ENCODE measurements around the gene ARMC10. TPM values are rescaled to one million over a fixed set of nuclear protein-coding genes. Genes with fewer than 3 reads are reported as not detected.
A peak's percentile ranks its signal among the peaks of the same experiment; 100 is the strongest.

The ARMC10 gene
- total and polyA plus RNA-seq, 7 experiments from 2014 or later, result 13.6 to 46.4 (median 27.8) TPM

- no peak for ATAC-seq
Observed at GRCh38 chr7:103124429-103124979, 49.6 kb downstream of the ARMC10 start.

GRCh38 chr7:103127006-103127405, 52.1 kb downstream of the ARMC10 start:
- Mint-ChIP-seq H3K4me1 (peaks cover 4 to 20% (median 7%) of the 10 kb centered on the region in 7 donors), H3K36me3 (peaks cover 16 to 47% (median 36%) of the 10 kb centered on the region in 5 donors), H3K4me3 (no peak overlapping the region), H3K9me3 (no peaks in the 10 kb centered on the region), H3K27me3 (no peaks in the 10 kb centered on the region), H3K27ac (no peak overlapping the region)
- ATAC-seq (no peak), DNase-seq (no peak)
- H3K36me3 ChIP-seq (ENCODE audit: control insufficient read depth in 2 of 3, insufficient read depth in 3 of 3, low read length in 3 of 3), result peaks cover 0 to 25% (median 7%) of the 10 kb centered on the region in 3 experiments
- no peaks in the 10 kb centered on the region for H3K27me3 ChIP-seq (ENCODE audit: control insufficient read depth in 2 of 2, insufficient read depth in 2 of 2, low read length in 2 of 2)
- H3K4me3 ChIP-seq (ENCODE audit: low read length), result no peak overlapping the region
- no peak overlapping the region for H3K27ac ChIP-seq (ENCODE audit: low read depth, low read length)
- H3K9me3 ChIP-seq (ENCODE audit: control insufficient read depth in 2 of 3, low read length in 3 of 3), result no peaks in the 10 kb centered on the region
- POLR2A ChIA-PET, result no interaction called here
- CTCF ChIA-PET, result interaction anchor here (0.7 kb wide), 1 partner anchor 821 kb away, joined by 3 read pairs; no protein-coding TSS in a partner anchor
- intact Hi-C loops (cut with micrococcal nuclease), result no loop called here
- H3K4me1 ChIP-seq (ENCODE audit: control insufficient read depth in 2 of 2, insufficient read depth in 2 of 2, low read length in 2 of 2), result no peaks in the 10 kb centered on the region

More at GRCh38 chr7:103124429-103124979, 49.6 kb downstream of the ARMC10 start:
- no peaks in the 10 kb centered on the region for H3K9me3 Mint-ChIP-seq
- intact Hi-C loops (cut with micrococcal nuclease), result no loop called here
- Histone ChIP-seq H3K4me3 (ENCODE audit: low read length) (no peak overlapping the region), H3K27ac (ENCODE audit: low read depth, low read length) (no peak overlapping the region), H3K36me3 (ENCODE audit: control insufficient read depth in 2 of 3, insufficient read depth in 3 of 3, low read length in 3 of 3) (peaks cover 0 to 40% (median 12%) of the 10 kb centered on the region in 3 experiments), H3K4me1 (ENCODE audit: control insufficient read depth in 2 of 2, insufficient read depth in 2 of 2, low read length in 2 of 2) (no peaks in the 10 kb centered on the region), H3K9me3 (ENCODE audit: control insufficient read depth in 2 of 3, low read length in 3 of 3) (no peaks in the 10 kb centered on the region), H3K27me3 (ENCODE audit: control insufficient read depth in 2 of 2, insufficient read depth in 2 of 2, low read length in 2 of 2) (no peaks in the 10 kb centered on the region)
- no peak overlapping the region for H3K27ac Mint-ChIP-seq
- no peaks in the 10 kb centered on the region for H3K27me3 Mint-ChIP-seq
- H3K4me1 Mint-ChIP-seq, result peaks cover 0 to 8% (median 5%) of the 10 kb centered on the region in 7 donors
- POLR2A ChIA-PET, result no interaction called here
- H3K36me3 Mint-ChIP-seq, result peaks cover 19 to 61% (median 52%) of the 10 kb centered on the region in 5 donors
- CTCF ChIA-PET, result no interaction called here
- H3K4me3 Mint-ChIP-seq, result no peak overlapping the region
- DNase-seq, result no peak

- Histone ChIP-seq H3K9me3 (ENCODE audit: control insufficient read depth in 2 of 3, low read length in 3 of 3) (no peaks in the 10 kb centered on the region), H3K4me3 (ENCODE audit: low read length) (no peak overlapping the region), H3K36me3 (ENCODE audit: control insufficient read depth in 2 of 3, insufficient read depth in 3 of 3, low read length in 3 of 3) (peaks cover 0 to 18% (median 7%) of the 10 kb centered on the region in 3 experiments), H3K27me3 (ENCODE audit: control insufficient read depth in 2 of 2, insufficient read depth in 2 of 2, low read length in 2 of 2) (no peaks in the 10 kb centered on the region), H3K4me1 (ENCODE audit: control insufficient read depth in 2 of 2, insufficient read depth in 2 of 2, low read length in 2 of 2) (no peaks in the 10 kb centered on the region), H3K27ac (ENCODE audit: low read depth, low read length) (no peak overlapping the region)
- Mint-ChIP-seq H3K27ac (peak overlapping the region in 2 of 9 donors; percentile 2 to 6), H3K4me3 (no peak overlapping the region), H3K4me1 (peaks cover 7 to 24% (median 18%) of the 10 kb centered on the region in 7 donors), H3K27me3 (no peaks in the 10 kb centered on the region), H3K9me3 (no peaks in the 10 kb centered on the region), H3K36me3 (peaks cover 12 to 37% (median 26%) of the 10 kb centered on the region in 5 donors)
- DNase-seq, result no peak
- intact Hi-C loops (cut with micrococcal nuclease), result no loop called here
- no peak for ATAC-seq
- POLR2A ChIA-PET, result interaction anchor here (0.6 to 0.7 kb wide), 2 partner anchors 10 to 20 kb away, joined by 3 read pairs; no protein-coding TSS in a partner anchor
- CTCF ChIA-PET, result interaction anchor here (0.9 kb wide), 1 partner anchor 54 kb away, joined by 3 read pairs; no protein-coding TSS in a partner anchor
Observed at GRCh38 chr7:103129702-103130549, 55.0 kb downstream of the ARMC10 start.

- Histone ChIP-seq H3K4me3 (ENCODE audit: low read length) (no peak overlapping the region), H3K27ac (ENCODE audit: low read depth, low read length) (no peak overlapping the region), H3K27me3 (ENCODE audit: control insufficient read depth in 2 of 2, insufficient read depth in 2 of 2, low read length in 2 of 2) (no peaks in the 10 kb centered on the region), H3K36me3 (ENCODE audit: control insufficient read depth in 2 of 3, insufficient read depth in 3 of 3, low read length in 3 of 3) (peaks cover 0 to 16% (median 7%) of the 10 kb centered on the region in 3 experiments), H3K4me1 (ENCODE audit: control insufficient read depth in 2 of 2, insufficient read depth in 2 of 2, low read length in 2 of 2) (no peaks in the 10 kb centered on the region), H3K9me3 (ENCODE audit: control insufficient read depth in 2 of 3, low read length in 3 of 3) (no peaks in the 10 kb centered on the region)
- H3K27ac Mint-ChIP-seq, result no peak overlapping the region
- no peak overlapping the region for H3K4me3 Mint-ChIP-seq
- peaks cover 7 to 28% (median 22%) of the 10 kb centered on the region in 7 donors for H3K4me1 Mint-ChIP-seq
- CTCF ChIA-PET, result interaction anchor here (0.9 kb wide), 1 partner anchor 55 kb away, joined by 3 read pairs; no protein-coding TSS in a partner anchor
- no peaks in the 10 kb centered on the region for H3K27me3 Mint-ChIP-seq
- ATAC-seq (no peak), DNase-seq (no peak)
- peaks cover 12 to 35% (median 24%) of the 10 kb centered on the region in 5 donors for H3K36me3 Mint-ChIP-seq
- POLR2A ChIA-PET, result no interaction called here
- intact Hi-C loops (cut with micrococcal nuclease), result no loop called here
- no peaks in the 10 kb centered on the region for H3K9me3 Mint-ChIP-seq
Observed at GRCh38 chr7:103130901-103131624, 56.1 kb downstream of the ARMC10 start.

- no peak overlapping the region for H3K4me3 ChIP-seq (ENCODE audit: low read length)
- Mint-ChIP-seq H3K4me1 (peaks cover 7 to 26% (median 19%) of the 10 kb centered on the region in 7 donors), H3K9me3 (peaks cover 0 to 3% (median 0%) of the 10 kb centered on the region in 11 donors), H3K4me3 (no peak overlapping the region), H3K27ac (peak overlapping the region in 1 of 9 donors; percentile 53), H3K36me3 (peaks cover 4 to 17% (median 10%) of the 10 kb centered on the region in 5 donors), H3K27me3 (no peaks in the 10 kb centered on the region)
- no peaks in the 10 kb centered on the region for H3K9me3 ChIP-seq (ENCODE audit: control insufficient read depth in 2 of 3, low read length in 3 of 3)
- intact Hi-C loops (cut with micrococcal nuclease), result no loop called here
- DNase-seq, result no peak
- peaks cover 0 to 5% (median 0%) of the 10 kb centered on the region in 3 experiments for H3K36me3 ChIP-seq (ENCODE audit: control insufficient read depth in 2 of 3, insufficient read depth in 3 of 3, low read length in 3 of 3)
- ATAC-seq, result no peak
- POLR2A ChIA-PET, result interaction anchor here (0.5 kb wide), 1 partner anchor 279 kb away, joined by 3 read pairs; no protein-coding TSS in a partner anchor
- no peaks in the 10 kb centered on the region for H3K27me3 ChIP-seq (ENCODE audit: control insufficient read depth in 2 of 2, insufficient read depth in 2 of 2, low read length in 2 of 2)
- H3K27ac ChIP-seq (ENCODE audit: low read depth, low read length), result no peak overlapping the region
- H3K4me1 ChIP-seq (ENCODE audit: control insufficient read depth in 2 of 2, insufficient read depth in 2 of 2, low read length in 2 of 2), result no peaks in the 10 kb centered on the region
- CTCF ChIA-PET, result no interaction called here
Observed at GRCh38 chr7:103132995-103133688, 58.2 kb downstream of the ARMC10 start.
